NCI-H2029 (cell line): ENCODE results near the gene BDKRB1.
"Not testable (repeated sequence)": the region's sequence is repeated elsewhere in the genome, so short reads cannot be mapped to it uniquely, and the experiment has no call there.

Experiments used
- DNase-seq: peaks from one replicate; lab custom pipeline; 2025; lab: John Stamatoyannopoulos, UW

The BDKRB1 gene

GRCh38 chr14:96233661-96234060 lies 22.3 kb upstream of the BDKRB1 start:
- DNase-seq, result no peak

GRCh38 chr14:96235426-96235825 lies 20.6 kb upstream of the BDKRB1 start:
- DNase-seq, result no peak

- no peak for DNase-seq
Observed at GRCh38 chr14:96237641-96238040, 18.4 kb upstream of the BDKRB1 start.

- DNase-seq, result no peak
Observed at GRCh38 chr14:96238676-96239265, 17.2 kb upstream of the BDKRB1 start.

- DNase-seq, result no peak
Observed at GRCh38 chr14:96239711-96240141, 16.3 kb upstream of the BDKRB1 start.

- no peak for DNase-seq
Observed at GRCh38 chr14:96240641-96241040, 15.4 kb upstream of the BDKRB1 start.

- DNase-seq, result no peak
Observed at GRCh38 chr14:96242126-96242525, 13.9 kb upstream of the BDKRB1 start.

- DNase-seq, result no peak
Observed at GRCh38 chr14:96243785-96244184, 12.2 kb upstream of the BDKRB1 start.

- DNase-seq, result not testable (repeated sequence)
Observed at GRCh38 chr14:96245074-96245473, 10.9 kb upstream of the BDKRB1 start.

GRCh38 chr14:96245710-96246538 lies 10.1 kb upstream of the BDKRB1 start:
- no peak for DNase-seq

GRCh38 chr14:96246539-96246847 lies 9.5 kb upstream of the BDKRB1 start:
- DNase-seq, result no peak

GRCh38 chr14:96247031-96247430 lies 9.0 kb upstream of the BDKRB1 start:
- no peak for DNase-seq

GRCh38 chr14:96249029-96249428 lies 7.0 kb upstream of the BDKRB1 start:
- no peak for DNase-seq

GRCh38 chr14:96250485-96250884 lies 5.5 kb upstream of the BDKRB1 start:
- DNase-seq, result no peak

GRCh38 chr14:96251656-96252155 lies 4.3 kb upstream of the BDKRB1 start:
- no peak for DNase-seq

GRCh38 chr14:96252323-96252998 lies 3.5 kb upstream of the BDKRB1 start:
- peak; percentile 43 for DNase-seq

GRCh38 chr14:96252999-96253539 lies 2.9 kb upstream of the BDKRB1 start:
- no peak for DNase-seq

- DNase-seq, result no peak
Observed at GRCh38 chr14:96254687-96255086, 1.3 kb upstream of the BDKRB1 start.

- no peak for DNase-seq
Observed at GRCh38 chr14:96256407-96256806, 397 bp downstream of the BDKRB1 start.

- no peak for DNase-seq
Observed at GRCh38 chr14:96257056-96257455, 1.0 kb downstream of the BDKRB1 start.

- no peak for DNase-seq
Observed at GRCh38 chr14:96257900-96258299, 1.9 kb downstream of the BDKRB1 start.

GRCh38 chr14:96260341-96260821 lies 4.4 kb downstream of the BDKRB1 start:
- no peak for DNase-seq

GRCh38 chr14:96261053-96261452 lies 5.0 kb downstream of the BDKRB1 start:
- DNase-seq, result no peak
